Lower lobe of right lung (tissue), 2 donors: ENCODE measurements around the gene MBD1. TPM values are rescaled to one million over a fixed set of nuclear protein-coding genes. Genes with fewer than 3 reads are reported as not detected.
"Not testable (repeated sequence)": the region's sequence is repeated elsewhere in the genome, so short reads cannot be mapped to it uniquely, and the experiment has no call there.

Experiments
- ATAC-seq, 2 donors: fragments of 200-7000 bp; cut with Tn5 transposase; one replicate each; pipeline ENCODE4 v1.9.1; 2020 to 2022; ENCODE audit warnings: mild to moderate bottlenecking in 2 of 2, moderate library complexity in 2 of 2
- DNase-seq: peaks from one replicate; pipeline ENCODE4 v3.0.0-alpha.2; 2020
- H3K27ac ChIP-seq: fragments of 200-600 bp; one replicate; pipeline ENCODE4 v1.8.0; 2022
- H3K27me3 ChIP-seq: fragments of 200-600 bp; one replicate; pipeline ENCODE4 v1.8.0; 2022; ENCODE audit warnings: low read depth
- H3K36me3 ChIP-seq: fragments of 200-600 bp; one replicate; pipeline ENCODE4 v1.8.0; 2022; ENCODE audit warnings: mild to moderate bottlenecking
- H3K4me1 ChIP-seq: fragments of 200-600 bp; one replicate; pipeline ENCODE4 v1.8.0; 2022
- H3K4me3 ChIP-seq: fragments of 200-600 bp; one replicate; pipeline ENCODE4 v1.8.0; 2022; ENCODE audit warnings: mild to moderate bottlenecking
- H3K9me3 ChIP-seq: fragments of 200-600 bp; one replicate; pipeline ENCODE4 v1.8.0; 2022
- intact Hi-C: fragments of 100-400 bp; cut with DNase I; formaldehyde crosslinking; loops from one replicate; pipeline ENCODE4 v1.11.0; 2022
- total RNA-seq: library from RNA; stranded (reverse); fragmentation: NEBNext Ultra II Directional; extraction: Animal tissue kit (Norgen Biotek cat#: 25700); gene quantifications from one replicate; pipeline ENCODE4 v1.2.1, GENCODE V29; 2021
- TF ChIP-seq, protein P1 (sequence below): fragments of 200-600 bp; IDR thresholded peaks from one replicate; pipeline ENCODE4 v1.8.0; 2022; ENCODE audit warnings: antibody characterized with exemption, mild to moderate bottlenecking
- donor health status: DM: no; HTN: yes; CAD: no; lungs with severe emphysema.

The MBD1 gene
- total RNA-seq, 1 donor from 2014 or later: 64.1 TPM

DNA sequence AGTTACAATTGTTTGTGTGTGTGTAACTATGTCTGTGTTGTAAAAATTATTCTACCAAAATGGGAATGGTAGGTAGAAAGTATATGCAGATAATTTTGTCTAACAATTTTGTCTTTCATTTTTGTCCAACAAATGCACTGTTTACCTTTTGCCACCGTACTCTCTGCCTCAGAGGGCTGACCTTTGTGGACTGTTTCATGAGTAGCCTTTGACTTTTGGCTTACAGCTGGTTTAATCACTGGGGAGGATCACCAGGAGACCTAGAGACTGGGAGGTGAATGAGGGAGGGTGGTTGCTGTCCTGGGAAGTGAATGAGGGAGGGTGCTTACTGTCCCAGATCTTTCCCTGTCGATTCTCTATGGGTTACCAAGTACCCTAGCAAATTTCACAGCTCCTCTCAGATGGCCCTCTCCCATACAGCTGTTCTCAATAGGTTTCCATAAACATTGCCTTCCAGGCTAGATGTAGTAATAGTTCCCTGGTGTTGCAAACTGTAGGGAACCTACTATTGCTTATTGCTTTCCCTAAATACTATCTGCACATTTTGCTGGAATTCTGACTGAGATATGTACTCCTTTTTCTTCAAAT, 32.6 kb upstream of the MBD1 start:
- no peaks in the 10 kb centered on the region for H3K36me3 ChIP-seq
- H3K4me1 ChIP-seq: no peaks in the 10 kb centered on the region
- no peak overlapping the region for H3K27ac ChIP-seq
- TF ChIP-seq, protein P1, sequence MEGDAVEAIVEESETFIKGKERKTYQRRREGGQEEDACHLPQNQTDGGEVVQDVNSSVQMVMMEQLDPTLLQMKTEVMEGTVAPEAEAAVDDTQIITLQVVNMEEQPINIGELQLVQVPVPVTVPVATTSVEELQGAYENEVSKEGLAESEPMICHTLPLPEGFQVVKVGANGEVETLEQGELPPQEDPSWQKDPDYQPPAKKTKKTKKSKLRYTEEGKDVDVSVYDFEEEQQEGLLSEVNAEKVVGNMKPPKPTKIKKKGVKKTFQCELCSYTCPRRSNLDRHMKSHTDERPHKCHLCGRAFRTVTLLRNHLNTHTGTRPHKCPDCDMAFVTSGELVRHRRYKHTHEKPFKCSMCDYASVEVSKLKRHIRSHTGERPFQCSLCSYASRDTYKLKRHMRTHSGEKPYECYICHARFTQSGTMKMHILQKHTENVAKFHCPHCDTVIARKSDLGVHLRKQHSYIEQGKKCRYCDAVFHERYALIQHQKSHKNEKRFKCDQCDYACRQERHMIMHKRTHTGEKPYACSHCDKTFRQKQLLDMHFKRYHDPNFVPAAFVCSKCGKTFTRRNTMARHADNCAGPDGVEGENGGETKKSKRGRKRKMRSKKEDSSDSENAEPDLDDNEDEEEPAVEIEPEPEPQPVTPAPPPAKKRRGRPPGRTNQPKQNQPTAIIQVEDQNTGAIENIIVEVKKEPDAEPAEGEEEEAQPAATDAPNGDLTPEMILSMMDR: no peak
- no peak overlapping the region for H3K4me3 ChIP-seq
- intact Hi-C loops: no loop called here
- no peaks in the 10 kb centered on the region for H3K9me3 ChIP-seq
- DNase-seq (no peak), ATAC-seq (no peak)
- peaks cover 30% of the 10 kb centered on the region for H3K27me3 ChIP-seq

DNA sequence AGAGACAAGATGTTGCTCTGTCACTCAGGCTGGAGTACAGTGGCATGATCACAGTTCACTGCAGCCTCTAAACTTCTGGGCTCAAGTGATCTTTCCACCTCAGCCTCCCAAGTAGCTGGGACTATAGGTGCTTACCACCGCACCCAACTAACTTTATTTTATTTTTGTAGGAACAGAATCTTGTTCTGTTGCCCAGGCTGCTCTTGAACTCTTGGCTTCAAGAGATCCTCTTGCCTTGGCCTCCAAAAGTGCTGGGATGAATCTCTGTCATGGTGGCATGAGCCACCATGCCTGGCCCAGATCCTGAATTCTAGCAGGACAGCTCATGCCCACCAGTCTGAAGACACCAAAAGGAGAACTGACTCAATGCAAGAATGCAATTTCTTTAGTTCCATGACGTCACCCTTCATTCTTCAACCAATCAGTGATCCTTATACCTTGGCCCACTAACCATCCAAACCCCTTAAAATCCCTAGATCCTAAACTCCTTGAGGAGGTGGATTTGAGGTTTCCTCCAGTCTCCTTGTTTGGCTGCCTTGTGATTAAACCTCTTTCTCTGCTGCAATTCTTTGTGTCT, 31.8 kb upstream of the MBD1 start:
- H3K4me1 ChIP-seq: peaks cover 4% of the 10 kb centered on the region
- no peak overlapping the region for H3K27ac ChIP-seq
- H3K9me3 ChIP-seq: no peaks in the 10 kb centered on the region
- no peak overlapping the region for H3K4me3 ChIP-seq
- ATAC-seq: no peak
- H3K27me3 ChIP-seq: peaks cover 30% of the 10 kb centered on the region
- DNase-seq: no peak
- intact Hi-C loops: no loop called here
- TF ChIP-seq, protein P1: no peak
- no peaks in the 10 kb centered on the region for H3K36me3 ChIP-seq

DNA sequence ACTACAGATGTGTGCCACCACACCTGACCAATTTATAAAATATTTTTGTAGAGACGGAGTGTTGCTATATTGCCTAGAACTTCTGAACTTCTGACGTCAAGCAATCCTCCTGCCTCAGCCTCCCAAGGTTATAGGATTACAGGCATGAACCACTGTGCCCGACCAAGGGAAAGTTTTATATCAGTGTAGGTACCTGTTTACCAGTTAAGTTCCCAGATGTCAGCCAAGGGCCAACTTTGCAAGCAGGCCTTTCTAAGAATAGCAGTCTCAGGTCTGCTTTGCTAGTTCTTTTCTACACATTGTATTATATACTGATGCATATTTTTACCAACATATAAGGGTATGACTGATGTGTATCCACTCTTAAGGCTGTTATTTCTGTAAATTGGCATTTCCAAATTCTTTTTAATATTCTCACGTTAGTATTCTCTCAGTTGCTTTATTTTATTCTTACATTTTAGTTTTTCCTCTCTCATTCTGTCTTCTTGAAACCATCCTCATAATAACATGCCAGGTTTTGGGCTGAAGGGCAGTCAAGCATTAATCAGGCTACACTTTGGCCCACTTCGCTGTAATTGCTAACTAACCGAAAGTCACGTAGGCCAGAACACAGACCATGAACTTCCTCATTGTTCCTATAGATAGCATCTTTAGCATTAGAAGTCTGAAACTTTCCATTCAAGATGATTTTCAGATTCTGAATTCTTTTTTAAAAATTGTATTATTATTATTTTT, 31.1 kb upstream of the MBD1 start:
- Histone ChIP-seq H3K4me3 (no peak overlapping the region), H3K9me3 (no peaks in the 10 kb centered on the region), H3K27me3 (peaks cover 24% of the 10 kb centered on the region), H3K4me1 (peaks cover 9% of the 10 kb centered on the region), H3K27ac (no peak overlapping the region), H3K36me3 (no peaks in the 10 kb centered on the region)
- TF ChIP-seq, protein P1: no peak
- DNase-seq (no peak), ATAC-seq (no peak)
- intact Hi-C loops: no loop called here

DNA sequence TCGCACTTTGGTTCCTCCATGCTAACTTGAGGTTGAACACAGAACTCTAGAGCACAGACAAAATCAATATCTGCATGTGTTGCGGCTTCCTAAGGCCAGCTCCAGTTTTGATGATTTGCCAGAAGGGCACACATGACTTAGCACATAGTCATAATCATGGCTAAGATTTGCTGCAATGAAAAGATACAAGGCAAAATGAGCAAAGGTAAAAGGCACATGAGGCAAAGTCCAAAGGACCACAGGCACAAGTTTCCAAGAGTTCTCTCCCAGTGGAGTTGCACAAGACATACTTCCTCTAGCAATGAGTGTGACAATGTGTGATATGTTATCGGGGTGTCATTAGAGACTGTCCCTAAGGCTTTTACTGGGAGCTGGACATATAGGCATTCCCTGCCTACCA, 30.3 kb upstream of the MBD1 start:
- no peak for DNase-seq

DNA sequence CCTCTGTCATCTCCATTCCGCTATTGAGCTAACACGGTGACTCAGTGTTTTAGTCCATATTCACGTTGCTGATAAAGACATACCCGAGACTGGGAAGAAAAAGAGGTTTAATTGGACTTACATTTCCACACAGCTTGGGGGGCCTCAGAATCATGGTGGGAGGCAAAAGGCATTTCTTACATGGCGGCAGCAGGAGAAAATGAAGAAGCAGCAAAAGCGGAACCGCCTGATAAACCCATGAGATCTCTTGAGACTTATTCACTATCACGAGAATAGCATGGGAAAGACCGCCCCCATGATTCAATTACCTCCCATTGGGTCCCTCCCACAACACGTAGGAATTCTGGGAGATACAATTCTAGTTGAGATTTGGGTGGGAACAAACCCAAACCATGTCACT, 28.8 kb upstream of the MBD1 start:
- Histone ChIP-seq H3K4me1 (peaks cover 16% of the 10 kb centered on the region), H3K27ac (no peak overlapping the region), H3K27me3 (peaks cover 22% of the 10 kb centered on the region), H3K9me3 (no peaks in the 10 kb centered on the region), H3K4me3 (no peak overlapping the region), H3K36me3 (no peaks in the 10 kb centered on the region)
- intact Hi-C loops: no loop called here
- ATAC-seq (no peak), DNase-seq (no peak)
- TF ChIP-seq, protein P1: no peak

More for the DNA sequence above, 30.3 kb upstream of the MBD1 start:
- Histone ChIP-seq H3K9me3 (no peaks in the 10 kb centered on the region), H3K4me1 (peaks cover 16% of the 10 kb centered on the region), H3K27ac (no peak overlapping the region), H3K36me3 (no peaks in the 10 kb centered on the region), H3K4me3 (no peak overlapping the region), H3K27me3 (peaks cover 22% of the 10 kb centered on the region)
- TF ChIP-seq, protein P1: no peak
- intact Hi-C loops: no loop called here
- no peak for ATAC-seq

DNA sequence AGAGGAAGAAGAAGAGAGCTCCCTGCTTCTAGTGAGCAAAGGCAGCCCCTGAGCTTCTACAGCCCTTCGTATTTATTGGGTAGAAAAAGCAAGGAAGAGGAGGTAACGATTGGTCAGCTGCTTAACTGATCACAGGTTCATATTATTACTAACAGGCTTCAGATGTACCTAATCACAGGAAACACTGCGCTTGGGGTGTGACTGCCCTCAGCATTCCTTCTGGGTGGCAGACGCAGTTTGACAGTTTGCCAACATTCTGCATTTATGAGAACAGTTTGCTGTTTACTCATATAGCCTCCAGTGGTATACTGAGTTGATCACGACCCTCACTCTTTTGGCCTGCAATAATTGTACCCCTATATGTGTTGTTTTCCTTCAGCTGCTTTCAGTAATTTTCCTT, 27.5 kb upstream of the MBD1 start:
- H3K4me3 ChIP-seq, H3K27ac ChIP-seq, intact Hi-C loops, H3K36me3 ChIP-seq, ATAC-seq, DNase-seq, H3K9me3 ChIP-seq: not testable (repeated sequence)
- H3K4me1 ChIP-seq: peaks cover 16% of the 10 kb centered on the region
- H3K27me3 ChIP-seq: peaks cover 28% of the 10 kb centered on the region
